ENCODE measurements around the gene REEP6.

Gene REEP6

DNA sequence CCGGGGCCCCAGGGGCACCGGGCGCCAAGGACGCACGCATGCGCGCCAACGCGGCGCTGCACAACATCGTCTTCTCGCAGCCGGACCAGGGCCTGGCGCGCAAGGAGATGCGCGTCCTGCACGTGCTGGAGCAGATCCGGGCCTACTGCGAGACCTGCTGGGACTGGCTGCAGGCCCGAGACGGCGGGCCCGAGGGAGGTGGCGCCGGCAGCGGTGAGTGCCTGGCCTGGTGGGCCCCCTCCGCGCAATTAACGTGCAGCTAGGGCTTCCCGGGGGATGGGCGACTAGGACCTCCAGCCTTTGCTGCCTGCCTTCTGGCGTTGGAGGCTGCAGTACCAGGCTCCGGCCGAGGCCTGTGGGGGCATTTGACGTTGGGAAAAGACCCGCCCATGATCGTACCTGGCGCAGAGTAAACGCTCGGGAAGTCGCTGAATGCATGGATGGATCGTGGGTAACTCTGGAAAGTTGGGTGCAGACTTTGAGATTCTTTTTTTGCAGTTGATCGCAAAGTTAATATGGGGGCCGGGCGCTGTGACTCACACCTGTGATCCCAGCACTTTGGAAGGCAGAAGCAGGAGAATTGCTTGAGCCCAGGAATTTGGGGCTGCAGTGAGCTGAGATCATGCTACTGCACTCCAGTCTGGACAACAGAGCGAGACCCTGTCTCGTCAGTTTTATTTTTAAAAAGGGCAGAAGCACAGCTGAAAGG lies 33.8 kb upstream of the REEP6 start:
- DNase-seq, result no peak

DNA sequence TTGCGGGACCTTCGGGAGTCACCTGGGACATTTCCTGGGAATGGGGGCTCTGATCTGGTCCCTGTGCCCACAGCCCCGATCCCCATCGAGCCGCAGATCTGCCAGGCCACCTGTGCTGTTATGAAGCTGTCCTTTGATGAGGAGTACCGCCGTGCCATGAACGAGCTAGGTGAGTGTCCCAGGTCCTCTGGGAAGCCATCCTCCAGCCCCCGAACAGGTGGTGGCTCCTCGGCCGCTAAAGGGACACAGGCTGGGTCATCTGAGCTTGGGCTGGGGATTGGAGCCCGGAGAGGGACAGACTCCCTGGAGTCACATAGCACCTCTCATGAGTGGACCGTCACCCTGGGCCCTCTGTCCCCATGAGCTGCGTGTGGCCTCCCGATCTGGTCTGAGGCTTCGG lies 33.1 kb upstream of the REEP6 start:
- no peak for DNase-seq

DNA sequence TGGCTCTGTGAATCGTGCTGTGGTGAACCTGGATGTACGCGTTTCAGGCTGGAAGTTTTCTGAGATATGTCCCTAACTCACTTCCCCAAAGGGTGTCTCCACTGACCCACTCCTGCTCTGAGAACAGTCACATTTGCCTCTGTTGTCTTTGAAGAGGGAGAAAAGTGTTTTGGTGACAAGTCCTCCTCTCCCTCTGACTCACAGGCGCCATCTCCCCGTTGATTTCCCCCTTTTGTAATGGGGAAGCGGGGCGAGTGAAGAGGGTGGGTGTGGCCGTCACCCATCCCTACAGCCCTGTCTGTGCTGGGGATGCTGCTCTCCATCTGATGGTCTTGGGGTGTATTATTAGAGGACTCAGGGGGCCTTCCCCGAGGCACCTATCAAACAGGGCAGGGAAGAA lies 31.5 kb upstream of the REEP6 start:
- DNase-seq, result no peak

DNA sequence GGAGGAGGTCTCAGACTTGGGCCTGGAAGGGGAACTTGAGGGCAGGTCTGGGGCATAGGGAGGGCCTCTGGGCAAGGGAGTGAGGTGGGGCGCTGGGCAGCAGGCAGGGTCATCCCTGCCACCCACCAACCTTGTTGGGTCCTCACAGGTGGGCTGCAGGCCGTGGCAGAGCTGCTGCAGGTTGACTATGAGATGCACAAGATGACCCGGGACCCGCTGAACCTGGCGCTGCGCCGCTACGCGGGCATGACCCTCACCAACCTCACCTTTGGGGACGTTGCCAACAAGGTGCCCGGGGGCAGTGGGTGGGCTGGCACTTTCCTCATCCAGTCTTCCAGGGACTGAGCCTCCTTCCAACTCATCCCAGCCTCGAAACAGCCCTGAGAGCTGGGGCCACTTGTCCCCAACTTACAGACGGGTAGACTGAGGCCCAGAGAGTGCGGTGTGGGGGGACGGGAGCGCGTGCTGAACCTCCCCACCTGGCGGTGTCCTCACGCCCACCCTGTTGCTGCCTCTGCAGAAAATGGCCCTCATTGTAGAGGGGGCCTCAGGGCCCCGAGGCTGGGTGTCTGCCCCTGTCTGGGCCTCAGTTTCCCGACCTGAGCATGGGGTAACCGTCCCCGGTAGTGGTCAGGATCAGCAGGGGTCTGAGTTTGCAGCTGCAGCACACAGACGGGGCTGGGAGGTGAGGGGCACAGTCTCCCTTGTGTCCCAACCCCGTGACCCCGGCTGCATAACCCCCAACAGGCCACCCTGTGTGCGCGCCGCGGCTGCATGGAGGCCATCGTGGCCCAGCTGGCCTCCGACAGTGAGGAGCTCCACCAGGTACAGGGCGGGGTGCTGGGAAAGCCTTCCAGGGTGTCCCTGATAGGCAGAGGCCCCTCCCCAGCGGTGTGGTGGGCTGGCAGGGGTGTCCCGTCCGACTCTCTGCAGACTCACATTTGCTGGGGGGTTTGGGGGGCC lies 30.7 kb upstream of the REEP6 start:
- DNase-seq, result no peak

DNA sequence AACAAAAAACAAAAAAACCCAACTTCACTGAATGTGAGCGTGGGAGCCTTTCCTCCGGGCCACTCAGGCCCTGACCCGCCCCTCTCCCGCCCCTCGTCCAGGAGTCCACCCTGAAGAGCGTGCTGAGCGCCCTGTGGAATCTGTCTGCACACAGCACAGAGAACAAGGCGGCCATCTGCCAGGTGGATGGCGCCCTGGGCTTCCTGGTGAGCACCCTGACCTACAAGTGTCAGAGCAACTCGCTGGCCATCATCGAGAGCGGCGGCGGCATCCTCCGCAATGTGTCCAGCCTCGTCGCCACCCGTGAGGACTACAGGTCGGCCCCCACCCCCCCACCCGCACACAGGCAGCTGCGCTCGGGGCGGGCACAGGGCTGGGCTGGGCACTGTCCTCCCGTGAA lies 29.1 kb upstream of the REEP6 start:
- no peak for DNase-seq

DNA sequence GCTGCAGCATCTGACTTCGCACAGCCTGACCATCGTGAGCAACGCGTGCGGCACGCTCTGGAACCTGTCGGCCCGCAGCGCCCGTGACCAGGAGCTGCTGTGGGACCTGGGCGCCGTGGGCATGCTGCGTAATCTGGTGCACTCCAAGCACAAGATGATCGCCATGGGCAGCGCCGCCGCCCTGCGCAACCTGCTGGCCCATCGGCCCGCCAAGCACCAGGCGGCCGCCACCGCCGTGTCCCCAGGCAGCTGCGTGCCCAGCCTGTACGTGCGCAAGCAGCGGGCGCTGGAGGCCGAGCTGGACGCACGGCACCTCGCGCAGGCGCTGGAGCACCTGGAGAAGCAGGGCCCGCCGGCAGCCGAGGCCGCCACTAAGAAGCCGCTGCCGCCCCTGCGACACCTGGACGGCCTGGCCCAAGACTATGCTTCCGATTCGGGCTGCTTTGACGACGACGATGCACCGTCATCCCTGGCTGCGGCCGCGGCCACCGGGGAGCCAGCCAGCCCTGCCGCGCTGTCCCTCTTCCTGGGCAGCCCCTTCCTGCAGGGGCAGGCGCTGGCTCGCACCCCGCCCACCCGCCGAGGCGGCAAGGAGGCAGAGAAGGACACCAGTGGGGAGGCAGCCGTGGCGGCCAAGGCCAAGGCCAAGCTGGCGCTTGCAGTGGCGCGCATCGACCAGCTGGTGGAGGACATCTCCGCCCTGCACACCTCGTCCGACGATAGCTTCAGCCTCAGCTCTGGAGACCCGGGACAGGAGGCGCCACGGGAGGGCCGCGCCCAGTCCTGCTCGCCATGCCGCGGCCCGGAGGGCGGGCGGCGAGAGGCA lies 25.6 kb upstream of the REEP6 start:
- DNase-seq, result no peak

DNA sequence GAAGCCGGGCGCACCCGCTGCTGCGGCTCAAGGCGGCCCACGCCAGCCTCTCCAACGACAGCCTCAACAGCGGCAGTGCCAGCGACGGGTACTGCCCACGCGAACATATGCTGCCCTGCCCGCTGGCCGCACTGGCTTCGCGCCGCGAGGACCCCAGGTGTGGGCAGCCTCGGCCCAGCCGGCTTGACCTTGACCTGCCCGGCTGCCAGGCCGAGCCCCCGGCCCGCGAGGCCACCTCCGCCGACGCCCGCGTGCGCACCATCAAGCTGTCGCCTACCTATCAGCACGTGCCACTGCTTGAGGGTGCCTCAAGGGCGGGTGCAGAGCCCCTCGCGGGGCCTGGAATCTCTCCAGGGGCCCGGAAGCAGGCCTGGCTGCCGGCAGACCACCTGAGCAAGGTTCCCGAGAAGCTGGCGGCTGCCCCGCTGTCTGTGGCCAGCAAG lies 24.9 kb upstream of the REEP6 start:
- no peak for DNase-seq

DNA sequence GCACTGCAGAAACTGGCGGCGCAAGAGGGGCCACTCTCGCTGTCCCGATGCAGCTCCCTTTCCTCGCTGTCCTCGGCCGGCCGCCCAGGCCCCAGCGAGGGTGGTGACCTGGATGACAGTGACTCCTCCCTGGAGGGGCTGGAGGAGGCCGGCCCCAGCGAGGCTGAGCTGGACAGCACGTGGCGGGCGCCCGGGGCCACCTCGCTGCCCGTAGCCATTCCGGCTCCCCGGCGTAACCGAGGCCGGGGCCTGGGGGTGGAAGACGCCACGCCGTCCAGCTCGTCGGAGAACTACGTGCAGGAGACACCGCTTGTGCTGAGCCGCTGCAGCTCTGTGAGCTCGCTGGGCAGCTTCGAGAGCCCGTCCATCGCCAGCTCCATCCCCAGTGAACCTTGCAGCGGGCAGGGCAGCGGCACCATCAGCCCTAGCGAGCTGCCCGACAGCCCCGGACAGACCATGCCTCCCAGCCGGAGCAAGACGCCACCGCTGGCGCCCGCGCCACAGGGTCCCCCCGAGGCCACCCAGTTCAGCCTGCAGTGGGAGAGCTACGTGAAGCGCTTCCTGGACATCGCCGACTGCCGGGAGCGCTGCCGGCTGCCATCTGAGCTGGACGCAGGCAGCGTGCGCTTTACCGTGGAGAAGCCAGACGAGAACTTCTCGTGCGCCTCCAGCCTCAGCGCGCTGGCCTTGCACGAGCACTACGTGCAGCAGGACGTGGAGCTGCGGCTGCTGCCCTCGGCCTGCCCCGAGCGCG lies 24.3 kb upstream of the REEP6 start:
- no peak for DNase-seq

DNA sequence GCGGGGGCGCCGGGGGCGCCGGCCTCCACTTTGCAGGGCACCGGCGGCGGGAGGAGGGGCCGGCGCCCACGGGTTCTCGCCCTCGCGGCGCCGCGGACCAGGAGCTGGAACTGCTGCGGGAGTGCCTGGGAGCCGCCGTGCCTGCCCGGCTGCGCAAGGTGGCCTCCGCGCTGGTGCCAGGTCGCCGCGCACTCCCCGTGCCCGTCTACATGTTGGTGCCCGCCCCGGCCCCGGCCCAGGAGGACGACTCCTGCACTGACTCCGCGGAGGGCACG lies 23.8 kb upstream of the REEP6 start:
- DNase-seq, result no peak

DNA sequence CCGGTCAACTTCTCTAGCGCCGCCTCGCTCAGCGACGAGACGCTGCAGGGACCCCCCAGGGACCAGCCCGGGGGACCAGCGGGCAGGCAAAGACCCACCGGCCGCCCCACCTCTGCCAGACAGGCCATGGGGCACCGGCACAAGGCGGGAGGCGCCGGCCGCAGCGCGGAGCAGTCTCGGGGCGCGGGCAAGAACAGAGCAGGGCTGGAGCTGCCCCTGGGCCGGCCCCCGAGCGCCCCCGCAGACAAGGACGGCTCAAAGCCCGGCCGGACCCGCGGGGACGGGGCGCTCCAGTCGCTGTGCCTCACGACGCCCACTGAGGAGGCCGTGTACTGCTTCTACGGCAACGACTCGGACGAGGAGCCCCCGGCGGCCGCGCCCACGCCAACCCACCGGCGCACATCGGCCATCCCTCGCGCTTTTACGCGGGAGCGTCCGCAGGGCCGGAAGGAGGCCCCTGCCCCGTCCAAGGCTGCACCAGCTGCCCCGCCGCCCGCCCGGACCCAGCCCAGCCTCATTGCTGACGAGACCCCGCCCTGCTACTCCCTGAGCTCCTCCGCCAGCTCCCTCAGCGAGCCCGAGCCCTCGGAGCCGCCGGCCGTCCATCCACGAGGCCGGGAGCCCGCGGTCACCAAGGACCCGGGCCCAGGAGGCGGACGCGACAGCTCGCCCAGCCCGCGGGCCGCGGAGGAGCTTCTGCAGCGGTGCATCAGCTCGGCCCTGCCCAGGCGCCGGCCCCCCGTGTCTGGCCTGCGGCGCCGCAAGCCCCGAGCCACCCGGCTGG lies 23.3 kb upstream of the REEP6 start:
- no peak for DNase-seq

DNA sequence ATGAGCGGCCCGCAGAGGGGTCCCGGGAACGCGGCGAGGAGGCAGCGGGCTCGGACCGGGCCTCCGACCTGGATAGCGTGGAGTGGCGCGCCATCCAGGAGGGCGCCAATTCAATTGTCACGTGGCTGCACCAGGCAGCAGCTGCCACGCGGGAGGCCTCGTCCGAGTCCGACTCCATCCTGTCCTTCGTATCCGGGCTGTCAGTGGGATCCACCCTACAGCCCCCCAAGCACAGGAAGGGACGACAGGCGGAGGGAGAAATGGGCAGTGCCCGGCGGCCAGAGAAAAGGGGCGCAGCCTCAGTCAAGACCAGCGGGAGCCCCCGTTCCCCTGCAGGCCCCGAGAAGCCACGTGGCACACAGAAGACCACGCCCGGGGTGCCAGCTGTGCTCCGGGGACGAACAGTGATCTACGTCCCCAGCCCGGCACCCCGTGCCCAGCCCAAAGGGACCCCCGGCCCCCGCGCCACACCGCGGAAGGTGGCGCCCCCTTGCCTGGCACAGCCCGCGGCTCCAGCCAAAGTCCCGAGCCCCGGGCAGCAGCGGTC lies 22.6 kb upstream of the REEP6 start:
- DNase-seq, result no peak

DNA sequence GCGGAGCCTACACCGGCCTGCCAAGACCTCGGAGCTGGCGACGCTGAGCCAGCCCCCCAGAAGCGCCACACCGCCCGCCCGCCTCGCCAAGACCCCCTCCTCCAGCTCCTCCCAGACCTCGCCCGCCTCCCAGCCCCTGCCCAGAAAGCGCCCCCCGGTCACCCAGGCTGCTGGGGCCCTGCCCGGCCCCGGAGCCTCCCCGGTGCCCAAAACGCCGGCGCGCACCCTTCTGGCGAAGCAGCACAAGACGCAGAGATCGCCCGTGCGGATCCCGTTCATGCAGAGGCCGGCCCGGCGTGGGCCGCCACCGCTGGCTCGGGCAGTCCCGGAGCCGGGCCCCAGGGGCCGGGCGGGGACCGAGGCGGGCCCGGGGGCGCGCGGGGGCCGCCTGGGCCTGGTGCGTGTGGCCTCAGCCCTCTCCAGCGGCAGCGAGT lies 22.1 kb upstream of the REEP6 start:
- DNase-seq, result no peak

DNA sequence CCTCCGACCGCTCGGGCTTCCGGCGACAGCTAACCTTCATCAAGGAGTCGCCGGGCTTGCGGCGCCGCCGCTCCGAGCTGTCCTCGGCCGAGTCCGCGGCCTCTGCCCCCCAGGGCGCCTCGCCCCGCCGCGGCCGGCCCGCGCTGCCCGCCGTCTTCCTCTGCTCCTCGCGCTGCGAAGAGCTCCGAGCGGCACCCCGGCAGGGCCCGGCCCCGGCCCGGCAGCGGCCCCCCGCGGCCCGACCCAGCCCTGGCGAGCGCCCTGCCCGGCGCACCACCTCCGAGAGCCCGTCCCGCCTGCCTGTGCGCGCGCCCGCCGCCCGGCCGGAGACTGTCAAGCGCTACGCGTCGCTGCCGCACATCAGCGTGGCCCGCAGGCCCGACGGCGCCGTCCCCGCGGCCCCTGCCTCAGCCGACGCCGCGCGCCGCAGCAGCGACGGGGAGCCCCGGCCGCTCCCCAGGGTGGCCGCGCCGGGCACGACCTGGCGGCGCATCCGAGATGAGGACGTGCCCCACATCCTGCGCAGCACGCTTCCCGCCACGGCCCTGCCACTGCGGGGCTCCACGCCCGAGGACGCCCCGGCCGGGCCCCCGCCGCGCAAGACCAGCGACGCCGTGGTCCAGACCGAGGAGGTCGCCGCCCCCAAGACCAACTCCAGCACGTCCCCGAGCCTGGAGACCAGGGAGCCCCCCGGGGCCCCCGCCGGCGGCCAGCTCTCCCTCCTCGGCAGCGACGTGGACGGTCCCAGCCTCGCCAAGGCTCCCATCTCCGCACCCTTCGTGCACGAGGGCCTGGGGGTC lies 21.5 kb upstream of the REEP6 start:
- no peak for DNase-seq

DNA sequence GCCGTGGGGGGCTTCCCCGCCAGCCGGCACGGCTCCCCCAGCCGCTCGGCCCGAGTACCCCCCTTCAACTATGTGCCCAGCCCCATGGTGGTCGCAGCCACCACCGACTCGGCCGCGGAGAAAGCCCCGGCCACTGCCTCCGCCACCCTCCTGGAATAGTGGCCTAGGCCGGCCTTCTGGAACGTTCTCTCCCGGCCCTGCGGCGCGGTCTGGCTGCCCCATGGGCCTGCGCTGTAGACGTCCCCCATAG lies 21.0 kb upstream of the REEP6 start:
- no peak for DNase-seq

DNA sequence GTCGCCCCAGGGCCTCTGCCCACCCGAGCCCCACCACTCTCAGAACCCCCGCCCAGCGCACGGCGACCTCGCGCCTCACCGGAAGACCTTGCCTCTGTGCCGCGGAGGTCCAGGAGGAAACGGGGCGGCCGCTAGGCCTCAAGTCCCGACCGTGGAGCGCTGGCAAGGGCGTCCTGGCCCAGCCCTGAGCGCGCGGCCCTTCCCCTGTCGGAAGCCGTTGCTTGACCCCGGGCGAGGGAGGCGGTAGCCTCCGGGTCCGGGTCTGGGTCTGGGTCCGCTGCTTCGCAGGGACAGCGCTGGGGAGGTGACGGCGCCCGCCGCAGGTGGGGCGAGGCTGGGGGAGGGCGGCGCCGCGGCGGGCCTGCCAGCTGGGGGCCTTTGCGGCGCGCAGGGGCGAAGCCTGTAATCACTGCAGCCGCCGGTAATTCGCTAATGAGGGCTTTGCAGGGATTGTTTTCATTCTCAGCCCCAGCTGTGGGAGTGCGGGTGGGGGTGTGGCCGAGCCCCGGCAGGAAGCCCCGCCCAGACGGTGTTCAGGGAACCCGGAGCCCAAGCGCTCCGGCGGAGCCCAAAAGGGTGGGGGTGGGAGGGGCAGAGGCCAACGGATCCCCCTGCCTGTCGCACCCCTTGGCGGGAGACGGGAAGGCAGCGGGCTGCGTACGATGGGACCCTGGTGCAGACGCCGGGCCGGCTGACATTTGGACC lies 20.5 kb upstream of the REEP6 start:
- DNase-seq, result peak; percentile 57

DNA sequence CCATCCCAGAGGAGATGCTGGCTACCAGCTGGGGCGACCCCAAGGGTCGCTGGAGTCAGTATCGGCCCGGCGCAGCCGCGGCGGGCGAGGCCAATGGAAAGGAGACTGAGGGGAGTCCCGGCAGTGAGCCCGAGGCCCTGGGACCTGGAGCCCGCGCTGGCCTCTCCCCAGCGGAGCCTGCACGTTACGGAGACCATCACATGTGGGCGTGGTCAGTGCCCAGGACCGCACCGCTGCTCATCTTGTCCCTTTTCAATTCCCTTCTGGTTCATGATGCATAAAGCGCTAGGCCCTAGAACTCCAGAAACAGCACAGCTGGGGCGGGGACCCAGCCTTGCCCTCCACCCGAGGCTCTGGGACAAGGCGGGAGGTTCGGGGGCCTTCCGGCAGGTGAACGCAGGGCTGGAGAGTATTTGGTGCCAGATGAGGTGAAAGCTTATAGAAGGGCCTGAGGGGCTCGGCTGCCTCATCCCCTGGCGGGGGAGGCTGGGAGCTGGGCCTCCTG lies 19.9 kb upstream of the REEP6 start:
- no peak for DNase-seq

DNA sequence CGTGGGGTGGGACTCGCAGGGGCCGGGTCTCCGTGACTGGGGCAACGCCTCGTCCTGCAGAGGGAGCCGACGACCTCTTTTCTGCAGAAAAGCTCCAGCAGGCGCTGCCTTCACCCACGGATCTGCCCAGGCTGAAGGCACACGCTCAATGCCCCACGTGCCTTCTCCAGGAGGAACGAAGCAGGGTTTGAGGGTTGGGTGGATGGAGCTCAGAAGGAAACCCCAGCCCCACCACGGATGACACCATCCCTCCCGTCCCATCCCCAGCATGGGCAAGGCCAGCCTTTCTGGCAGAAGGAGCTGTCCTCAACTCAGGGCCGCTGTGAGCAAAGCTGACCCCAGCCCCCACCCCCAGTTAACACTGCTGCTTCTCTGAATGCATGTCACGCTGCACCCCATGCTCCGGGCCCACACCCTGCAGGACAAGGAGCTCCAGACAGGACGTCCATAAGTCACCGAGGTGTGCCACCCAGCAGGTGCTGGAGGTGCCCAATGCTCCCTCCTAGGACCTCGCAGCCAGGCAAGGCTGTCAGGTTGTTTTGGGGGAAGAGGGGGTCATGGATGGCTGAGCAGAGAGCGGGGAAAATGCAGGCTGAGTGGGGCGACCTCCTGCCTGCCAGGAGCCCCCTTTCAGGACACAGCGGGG lies 19.3 kb upstream of the REEP6 start:
- DNase-seq, result no peak

DNA sequence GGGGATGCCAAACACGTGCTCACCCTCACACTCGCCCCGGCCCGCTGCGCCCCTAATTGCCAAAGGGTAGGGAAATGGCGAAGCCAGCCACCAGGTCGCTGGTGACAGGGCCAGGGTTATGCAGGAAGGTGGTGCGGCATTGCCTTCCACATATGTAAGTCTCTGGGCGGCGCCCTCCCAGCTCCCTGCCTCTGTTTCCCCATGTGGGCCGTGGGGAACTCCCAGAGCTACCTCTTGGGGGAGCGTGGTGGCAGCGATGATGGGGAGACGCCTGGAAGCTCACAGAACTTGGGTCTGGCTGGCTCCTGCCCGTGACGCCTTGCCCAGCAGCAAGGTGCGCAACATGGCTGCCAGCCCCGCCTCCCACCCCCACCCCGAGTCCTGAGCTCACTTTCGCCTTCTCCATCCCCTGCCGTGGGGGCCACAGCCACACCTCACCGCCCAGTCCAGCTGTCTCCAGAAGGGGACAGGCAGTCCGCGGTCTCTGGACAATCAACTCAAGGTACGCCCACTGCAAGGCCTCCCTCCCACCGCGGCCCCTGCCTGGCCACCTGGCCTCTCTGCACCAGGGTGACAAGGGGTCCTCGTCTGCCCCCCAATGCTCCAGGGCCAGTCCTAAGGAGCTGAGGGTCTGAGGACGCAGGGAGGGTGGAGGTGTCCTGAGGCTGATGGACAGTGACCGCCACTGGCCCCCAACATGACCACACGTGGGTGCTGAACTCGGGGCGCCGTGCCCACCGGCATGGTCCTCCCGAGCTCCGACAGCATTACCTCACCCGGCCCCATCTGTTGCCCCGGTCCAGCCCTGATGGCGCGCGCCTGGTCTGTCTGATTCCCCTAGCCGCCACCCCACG lies 18.5 kb upstream of the REEP6 start:
- no peak for DNase-seq
